NCI-H82 (cell line): ENCODE measurements around the gene MAP2K6.
"Not testable (repeated sequence)": the region's sequence is repeated elsewhere in the genome, so short reads cannot be mapped to it uniquely, and the experiment has no call there.

Experiments used
- DNase-seq: peaks from one replicate; lab custom pipeline; 2025; lab: John Stamatoyannopoulos, UW

Gene MAP2K6

GRCh38 chr17:69457603-69458002 lies 43.1 kb downstream of the MAP2K6 start:
- no peak for DNase-seq

GRCh38 chr17:69460963-69461922 lies 46.7 kb downstream of the MAP2K6 start:
- no peak for DNase-seq

GRCh38 chr17:69461951-69462369 lies 47.5 kb downstream of the MAP2K6 start:
- no peak for DNase-seq

- DNase-seq, result no peak
Measured at GRCh38 chr17:69462882-69463281, 48.4 kb downstream of the MAP2K6 start.

DNA sequence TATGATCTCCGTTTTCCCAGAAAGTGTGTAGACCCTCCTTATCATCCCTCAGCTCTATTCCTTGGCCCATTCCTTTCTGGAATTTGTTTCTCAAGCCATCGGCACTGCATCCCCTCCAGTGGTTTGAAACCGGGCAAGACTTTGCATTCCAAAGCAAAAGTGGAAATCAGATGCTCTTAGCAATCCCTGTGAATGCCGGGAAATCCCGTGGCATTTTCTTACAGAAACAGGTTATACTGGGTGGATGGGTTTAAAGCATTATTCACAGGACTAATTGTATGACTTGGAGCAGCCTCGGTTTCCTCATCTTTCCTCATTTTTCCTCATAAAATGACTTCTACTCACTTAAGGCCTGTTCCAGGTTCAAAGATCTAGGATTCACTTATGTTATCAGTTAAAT lies 52.0 kb downstream of the MAP2K6 start:
- peak; percentile 46 for DNase-seq

DNA sequence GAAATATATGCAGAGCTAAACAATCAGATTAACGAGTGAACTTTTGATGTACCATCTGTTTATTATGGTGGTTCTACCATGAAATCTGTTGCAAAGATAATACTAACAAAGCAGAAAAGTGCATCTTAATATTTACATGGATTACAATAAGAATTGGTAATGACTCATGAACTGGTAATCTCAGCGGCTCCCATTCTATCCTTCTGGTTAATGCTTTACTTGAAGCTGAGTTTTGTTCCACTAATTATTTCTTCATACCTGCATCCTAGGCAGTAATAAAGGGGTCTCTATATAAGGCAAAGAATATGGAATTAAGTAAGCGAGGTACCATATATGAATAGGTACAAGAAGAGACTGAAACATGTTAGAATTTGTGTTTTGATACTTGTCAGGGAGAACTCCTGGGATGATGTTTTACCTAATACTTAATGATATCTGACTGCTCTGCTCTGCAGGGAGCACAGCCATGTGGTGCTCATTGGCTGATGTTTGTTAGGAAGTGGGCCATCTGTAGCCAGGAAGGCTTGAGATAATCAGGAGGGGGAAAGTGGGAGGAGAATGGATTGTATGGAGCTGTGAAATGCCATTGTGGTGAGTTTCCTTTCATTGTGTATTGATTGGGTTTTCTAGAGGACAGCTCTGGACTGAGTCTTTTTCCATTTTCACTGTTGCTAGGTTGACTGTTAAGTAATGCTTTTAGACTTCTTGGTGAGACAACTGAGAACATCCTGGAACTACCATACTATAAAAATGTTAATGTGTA lies 52.6 kb downstream of the MAP2K6 start:
- peak; percentile 96 for DNase-seq

- peak; percentile 96 for DNase-seq
Measured at GRCh38 chr17:69468207-69468606, 53.7 kb downstream of the MAP2K6 start.

- no peak for DNase-seq
Measured at GRCh38 chr17:69470702-69471101, 56.2 kb downstream of the MAP2K6 start.

DNA sequence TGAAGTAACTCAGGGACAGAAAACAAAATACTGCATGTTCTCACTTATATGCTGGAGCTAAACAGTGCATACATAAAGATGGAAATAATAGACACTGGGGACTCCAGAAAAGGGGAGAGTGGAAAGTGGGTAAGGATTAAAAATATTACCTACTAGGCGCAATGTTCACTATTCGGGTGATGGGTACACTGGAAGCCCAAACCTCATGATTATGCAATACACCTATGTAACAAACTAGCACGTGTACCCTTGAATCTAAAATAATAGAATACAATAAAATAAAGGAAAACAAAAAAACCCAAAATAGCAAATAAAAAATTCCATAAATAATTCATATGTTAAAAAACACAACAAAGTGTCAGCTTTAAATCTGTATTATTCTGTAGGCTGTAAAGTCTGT lies 56.9 kb downstream of the MAP2K6 start:
- no peak for DNase-seq

GRCh38 chr17:69473841-69474831 lies 59.6 kb downstream of the MAP2K6 start:
- peak; percentile 99 for DNase-seq

DNA sequence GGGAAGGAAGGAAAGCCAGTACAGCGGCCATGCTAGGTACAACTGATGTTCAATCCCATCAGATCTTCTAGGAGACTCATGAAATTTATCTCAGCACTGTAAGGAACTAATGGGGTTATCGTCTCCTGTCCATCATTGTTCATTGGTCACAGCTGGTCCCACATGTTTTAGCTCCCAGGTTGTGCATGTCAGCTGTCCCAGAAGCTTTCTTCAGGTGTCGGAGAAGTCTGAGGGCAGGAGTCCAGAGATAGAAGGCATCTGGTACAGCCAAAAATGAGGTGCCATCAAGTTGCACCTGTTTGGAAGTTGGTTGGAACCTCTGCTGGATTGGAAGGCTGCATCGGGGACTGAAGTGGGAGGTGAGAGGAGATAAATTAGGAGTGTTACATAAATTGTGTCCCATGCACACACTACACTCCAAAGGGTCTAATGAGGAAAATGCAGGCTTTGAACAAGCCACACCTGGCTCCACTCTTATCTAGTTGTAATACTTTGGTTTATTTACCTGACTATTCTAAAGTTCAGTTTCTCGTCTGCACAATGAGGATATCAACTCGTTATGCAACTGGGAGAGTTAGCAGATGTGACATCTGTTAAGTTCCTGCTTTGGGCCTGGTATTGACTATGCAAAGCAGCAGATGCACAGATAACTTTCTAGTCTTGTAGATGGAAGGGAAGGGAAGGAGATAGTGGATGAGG lies 62.9 kb downstream of the MAP2K6 start:
- DNase-seq, result no peak

GRCh38 chr17:69477903-69478266 lies 63.4 kb downstream of the MAP2K6 start:
- no peak for DNase-seq

DNA sequence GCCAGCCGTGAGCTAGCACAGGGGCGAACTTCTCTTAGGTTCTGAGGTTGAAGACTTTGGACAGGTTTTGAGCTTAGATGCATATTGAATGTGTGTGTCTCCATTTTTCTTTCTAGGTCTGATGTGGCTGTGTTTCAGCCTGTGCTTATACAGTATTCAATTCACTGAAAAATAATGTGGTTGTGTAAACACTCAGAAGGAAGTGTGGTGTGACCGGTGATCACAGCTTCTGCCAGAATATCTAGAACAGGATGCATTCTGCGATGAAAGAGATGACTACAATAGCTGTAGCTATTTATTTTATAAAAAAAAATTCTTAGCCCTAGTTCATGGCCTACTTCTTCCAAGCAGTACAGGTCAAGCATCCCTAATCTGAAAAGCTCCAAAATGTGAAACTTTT lies 64.4 kb downstream of the MAP2K6 start:
- DNase-seq, result no peak

- DNase-seq, result not testable (repeated sequence)
Measured at GRCh38 chr17:69479756-69480155, 65.3 kb downstream of the MAP2K6 start.

GRCh38 chr17:69480245-69480644 lies 65.7 kb downstream of the MAP2K6 start:
- no peak for DNase-seq

DNA sequence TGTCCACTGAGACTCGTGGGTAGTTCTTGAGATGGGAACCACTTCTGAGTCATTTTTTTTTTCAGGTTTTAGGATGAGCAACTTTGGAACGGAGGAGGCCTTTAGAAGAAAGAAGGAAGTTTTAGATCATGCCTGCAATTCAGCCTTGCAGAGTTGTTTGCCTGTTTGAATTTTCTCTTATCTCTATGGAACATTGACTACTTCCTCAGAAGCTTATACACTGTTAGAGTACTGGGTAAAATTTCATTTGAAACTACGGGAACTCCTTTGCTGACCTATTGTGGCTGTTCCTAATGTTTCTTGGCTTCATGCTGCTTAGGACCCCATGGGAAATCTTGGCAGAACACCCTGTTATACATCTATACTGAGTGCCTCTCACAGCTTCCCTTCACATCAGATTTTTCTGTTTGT lies 70.8 kb downstream of the MAP2K6 start:
- no peak for DNase-seq

DNA sequence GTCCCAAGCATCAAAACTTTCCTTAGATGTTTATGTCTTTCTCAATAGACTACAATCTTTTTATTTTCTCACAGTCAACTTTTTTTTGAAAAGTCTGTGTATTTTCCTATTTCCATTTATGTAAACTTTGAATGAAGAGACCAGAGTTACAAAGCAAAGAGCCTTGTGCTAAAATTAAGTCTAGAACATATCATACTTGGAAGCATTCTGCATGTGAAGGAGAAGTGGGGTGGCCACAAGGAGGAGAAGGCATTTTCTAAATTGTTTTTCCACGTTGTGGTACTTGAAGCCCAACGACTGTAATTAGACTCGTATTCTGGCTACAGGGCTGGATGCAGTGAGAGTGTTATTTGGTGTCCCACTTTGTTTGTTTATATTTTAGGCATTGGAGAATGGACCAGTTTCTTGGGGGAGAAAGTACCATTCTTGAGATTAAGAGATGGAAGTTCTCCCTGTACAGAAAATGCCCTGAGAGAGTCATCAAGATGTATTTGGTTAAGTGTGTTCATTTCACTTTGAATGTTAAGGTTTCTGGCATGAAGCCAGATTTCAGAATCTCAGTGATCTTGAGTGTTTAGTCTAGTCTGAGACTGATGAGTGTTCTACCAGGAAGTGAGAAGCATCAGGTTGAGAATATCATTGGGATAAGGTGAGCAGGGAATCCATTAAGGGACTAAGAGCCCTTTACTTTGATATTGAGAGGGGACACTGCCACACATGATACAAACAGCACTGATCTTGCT lies 71.6 kb downstream of the MAP2K6 start:
- DNase-seq, result peak; percentile 28

- no peak for DNase-seq
Measured at GRCh38 chr17:69486779-69487637, 72.5 kb downstream of the MAP2K6 start.

DNA sequence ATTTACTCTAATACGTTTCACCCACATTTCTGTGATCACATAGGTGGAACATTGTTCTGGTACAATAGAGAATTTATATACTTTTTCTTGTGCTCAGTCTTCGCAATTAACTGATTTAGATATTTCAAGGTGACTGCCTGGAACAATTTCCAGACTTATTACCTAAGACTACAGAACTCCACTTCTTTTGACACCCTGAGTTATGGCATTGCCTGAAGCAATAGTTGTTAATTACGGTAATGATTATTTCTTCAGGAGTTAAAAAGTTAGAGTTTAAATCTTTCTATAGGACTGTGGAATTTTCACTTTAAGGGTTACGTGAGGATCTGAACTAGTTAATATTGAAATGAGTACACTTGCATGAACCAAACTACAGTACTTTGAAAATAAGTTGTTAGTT lies 74.8 kb downstream of the MAP2K6 start:
- no peak for DNase-seq
